GM21717 (cell line): Measurements from ENCODE around the gene ANKRD62.
"Not testable (repeated sequence)": the region's sequence is repeated elsewhere in the genome, so short reads cannot be mapped to it uniquely, and the experiment has no call there.

Experiments
- ATAC-seq: cut with Tn5 transposase; IDR thresholded peaks from one replicate; pipeline ENCODE4 v1.9.1; 2021; ENCODE audit warnings: mild to moderate bottlenecking, moderate library complexity; ENCODE audit not compliant: unreplicated experiment

ANKRD62 gene

DNA sequence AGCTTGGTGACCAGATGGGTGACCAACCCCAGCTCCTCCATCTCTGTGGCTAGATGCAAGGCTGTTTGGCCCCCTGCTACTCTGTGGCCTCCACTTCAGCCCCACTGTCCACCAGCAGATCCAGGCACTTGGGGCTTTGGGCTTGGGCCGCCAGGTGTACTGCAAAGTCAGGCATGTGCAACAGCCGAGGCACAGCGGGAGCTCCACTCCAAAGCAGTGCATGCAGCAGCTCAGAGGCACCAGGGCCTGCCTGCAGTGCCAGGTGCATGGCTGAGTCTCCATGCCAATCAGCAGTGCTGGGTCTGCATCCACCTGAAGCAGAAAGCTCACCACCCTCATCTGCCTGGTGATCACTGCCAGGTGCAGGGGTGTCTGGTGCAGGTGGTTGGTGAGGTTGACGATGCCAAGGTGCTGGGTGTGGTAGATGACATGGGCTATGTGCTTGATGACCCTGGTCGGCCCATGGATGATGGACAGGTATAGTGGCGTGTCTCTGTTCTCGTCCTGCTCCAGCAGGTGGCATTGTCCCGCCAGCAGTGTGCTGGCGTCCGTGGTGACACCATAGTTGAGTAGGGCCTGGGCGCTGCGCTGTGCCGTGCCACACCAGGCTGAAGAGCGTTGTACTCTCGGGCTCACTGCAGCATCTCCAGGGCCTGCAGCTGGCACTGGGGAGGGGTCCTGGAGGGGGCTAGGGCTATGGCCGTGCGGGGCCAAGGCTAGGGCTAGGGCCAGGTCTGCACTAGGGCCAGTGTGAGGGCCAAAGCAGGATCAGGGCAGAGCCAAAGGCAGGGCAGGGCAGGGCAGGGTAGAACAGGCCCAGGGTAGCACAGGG, 1.0 kb upstream of the ANKRD62 start:
- ATAC-seq = no peak

DNA sequence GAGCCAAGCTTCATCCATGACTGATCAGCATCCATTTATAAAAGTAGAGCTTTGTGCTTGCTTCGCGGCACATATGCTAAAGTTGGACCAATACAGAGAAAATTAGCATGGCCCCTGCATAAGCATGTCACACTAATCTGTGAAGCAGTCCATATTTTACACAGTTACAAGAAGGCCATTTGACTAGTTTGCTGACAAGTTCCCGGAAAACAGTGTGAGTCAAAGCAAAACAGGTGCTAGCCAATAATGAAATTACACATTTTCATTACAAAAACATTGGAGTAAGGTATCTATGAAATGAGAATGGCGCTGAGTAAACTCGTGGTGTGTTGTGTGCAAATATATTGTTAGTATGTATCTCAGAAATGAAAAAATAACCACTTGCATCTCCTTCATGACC, 4.7 kb downstream of the ANKRD62 start:
- ATAC-seq = no peak

DNA sequence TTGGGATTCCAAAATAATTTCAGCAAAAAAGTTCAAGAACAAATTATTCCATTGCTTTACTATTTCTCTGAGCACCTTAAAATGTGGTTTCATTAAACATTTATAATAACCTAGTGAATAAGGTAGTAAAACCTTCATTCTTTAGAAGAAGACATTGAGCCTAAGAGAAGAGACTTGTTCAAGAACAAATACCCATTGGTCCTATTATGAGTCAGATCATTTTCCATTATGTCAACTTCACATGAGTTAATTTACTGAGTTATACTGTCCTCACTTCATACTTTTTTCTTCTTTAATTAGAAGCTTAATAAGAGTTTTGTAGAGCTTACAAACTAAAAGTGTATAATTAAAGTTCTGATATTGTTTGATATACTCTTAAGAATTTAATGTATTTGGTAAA, 5.5 kb downstream of the ANKRD62 start:
- ATAC-seq = no peak

DNA sequence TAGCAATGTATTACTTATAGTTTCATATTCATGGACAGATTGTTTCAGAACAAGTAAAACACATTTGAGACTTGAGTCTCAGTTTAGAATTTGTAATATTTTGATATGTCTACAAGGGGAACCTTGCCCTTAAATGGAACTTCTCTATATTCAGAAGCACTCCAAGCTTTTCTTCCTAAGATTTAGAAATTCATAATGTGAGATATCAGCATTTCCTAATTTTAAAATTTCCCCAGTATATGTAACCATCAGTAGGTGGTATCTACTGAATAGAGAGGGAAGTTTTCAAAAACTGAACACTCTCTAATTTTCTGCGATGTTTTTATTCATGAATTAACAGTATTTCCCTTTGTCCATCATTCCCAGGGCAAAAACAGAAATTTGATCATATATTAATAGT, 7.6 kb downstream of the ANKRD62 start:
- no peak for ATAC-seq

DNA sequence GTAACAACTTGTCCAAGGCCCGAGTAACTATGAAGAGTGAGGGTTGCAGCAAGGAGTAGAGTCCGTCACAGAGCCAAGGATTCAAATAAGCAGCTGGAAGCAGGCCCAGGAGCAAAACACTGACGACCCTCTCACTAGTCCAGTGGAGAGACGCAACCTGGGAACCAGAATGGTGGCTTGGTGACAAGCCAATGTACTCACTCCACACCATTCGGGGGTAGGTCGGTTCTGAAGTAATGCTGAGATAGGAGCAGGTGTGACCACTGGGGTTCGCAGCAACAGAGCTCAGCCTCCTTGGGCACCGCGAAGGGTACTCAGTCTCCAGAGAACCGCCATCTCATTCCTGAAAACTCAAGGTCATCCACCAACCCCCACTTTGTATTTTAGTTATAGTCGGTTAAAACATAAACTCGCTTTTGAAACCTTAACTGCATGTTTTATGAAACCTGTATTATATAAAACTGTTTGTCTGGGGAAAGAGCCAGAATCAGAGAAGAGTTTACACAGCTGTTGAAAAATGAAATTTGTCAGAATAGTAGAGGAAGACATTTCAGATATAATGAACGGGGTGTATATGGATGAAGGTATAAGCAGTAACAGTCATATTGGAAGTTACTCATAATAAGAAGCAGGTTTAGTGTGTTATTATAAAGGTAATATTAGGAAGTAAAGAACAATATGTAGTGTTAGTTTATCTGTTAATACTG, 8.6 kb downstream of the ANKRD62 start:
- no peak for ATAC-seq

DNA sequence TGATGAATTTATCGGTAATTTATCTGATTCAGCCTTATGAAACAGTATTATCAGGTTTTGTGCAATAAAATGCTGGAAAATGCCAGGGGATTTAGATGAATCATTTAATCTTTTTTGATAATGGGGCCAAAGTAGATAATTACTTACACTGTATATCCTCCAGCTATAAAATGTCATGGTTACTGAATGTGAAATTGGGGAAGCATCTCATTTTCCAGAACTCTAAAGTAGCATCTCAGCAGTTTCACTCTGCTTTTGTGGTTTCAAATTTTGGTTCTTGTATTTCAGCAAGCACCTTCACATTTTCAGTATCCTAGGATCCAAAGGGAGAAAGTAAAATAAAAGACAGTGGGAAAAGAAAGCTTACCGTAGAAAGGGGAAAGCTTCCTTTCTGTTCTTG, 12.8 kb downstream of the ANKRD62 start:
- no peak for ATAC-seq

DNA sequence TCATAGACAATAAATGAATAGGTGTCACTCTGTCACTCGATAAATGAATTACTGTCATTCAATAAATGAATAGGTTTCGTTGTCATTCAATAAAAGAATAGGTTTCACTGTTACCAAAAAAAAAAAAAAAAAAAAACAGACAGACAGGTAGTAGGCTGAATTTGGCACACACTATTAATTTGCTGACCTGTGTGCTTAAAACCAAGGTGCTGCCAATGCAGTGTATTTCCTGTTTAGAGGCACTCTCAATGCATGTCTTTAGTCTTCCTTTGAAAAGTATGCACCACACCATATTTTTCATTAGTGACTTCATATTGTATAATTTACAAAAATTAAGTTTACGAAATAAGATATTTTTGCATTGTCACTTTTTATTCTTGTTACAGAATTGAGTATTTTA, 16.2 kb downstream of the ANKRD62 start:
- ATAC-seq = no peak

DNA sequence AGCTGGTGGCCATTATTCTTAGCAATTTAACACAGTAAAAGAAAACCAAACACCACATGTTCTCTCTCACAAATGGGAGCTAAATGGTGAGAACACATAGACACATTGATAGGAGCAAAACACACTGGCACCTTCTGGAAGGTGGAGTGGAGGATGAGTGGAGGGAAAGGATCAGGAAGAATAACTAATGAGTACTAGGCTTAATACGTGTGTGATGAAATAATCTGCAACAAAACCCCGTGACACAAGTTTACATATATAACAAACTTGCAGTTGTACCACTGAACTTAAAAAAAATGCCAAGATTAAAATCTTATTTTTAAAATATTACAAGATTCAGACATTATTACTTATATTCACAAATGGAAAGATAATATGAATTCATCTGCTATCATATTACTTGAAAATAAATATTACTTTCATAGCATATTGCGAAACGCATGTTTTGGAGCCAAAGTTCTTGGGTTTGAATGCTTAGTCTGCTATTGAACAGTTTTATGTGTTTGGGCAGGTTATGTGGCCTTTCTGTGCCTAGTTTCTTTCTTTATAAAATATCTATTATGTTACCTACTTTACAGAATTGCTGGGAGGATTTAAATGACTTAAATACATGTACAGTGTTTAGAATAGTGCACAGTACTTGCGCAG, 20.5 kb downstream of the ANKRD62 start:
- no peak for ATAC-seq

DNA sequence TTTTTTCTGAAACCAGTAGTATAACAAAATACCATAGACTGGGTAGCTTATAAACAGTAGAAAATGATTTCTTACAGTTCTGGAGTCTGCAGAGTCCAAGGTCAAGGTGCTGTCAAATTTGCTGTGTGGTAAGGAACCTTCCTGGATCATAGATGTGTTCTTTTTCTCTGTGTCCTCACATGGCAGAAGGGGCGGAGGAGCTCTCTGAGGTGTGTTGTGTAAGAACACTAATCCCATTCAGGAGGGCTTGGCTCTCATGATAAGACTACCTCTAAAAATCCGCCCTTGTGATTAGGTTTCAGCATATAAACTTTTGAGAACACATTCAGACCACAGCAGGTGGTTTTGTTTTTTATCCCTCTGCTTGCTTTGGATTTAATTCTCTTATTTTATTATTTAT, 25.7 kb downstream of the ANKRD62 start:
- no peak for ATAC-seq

DNA sequence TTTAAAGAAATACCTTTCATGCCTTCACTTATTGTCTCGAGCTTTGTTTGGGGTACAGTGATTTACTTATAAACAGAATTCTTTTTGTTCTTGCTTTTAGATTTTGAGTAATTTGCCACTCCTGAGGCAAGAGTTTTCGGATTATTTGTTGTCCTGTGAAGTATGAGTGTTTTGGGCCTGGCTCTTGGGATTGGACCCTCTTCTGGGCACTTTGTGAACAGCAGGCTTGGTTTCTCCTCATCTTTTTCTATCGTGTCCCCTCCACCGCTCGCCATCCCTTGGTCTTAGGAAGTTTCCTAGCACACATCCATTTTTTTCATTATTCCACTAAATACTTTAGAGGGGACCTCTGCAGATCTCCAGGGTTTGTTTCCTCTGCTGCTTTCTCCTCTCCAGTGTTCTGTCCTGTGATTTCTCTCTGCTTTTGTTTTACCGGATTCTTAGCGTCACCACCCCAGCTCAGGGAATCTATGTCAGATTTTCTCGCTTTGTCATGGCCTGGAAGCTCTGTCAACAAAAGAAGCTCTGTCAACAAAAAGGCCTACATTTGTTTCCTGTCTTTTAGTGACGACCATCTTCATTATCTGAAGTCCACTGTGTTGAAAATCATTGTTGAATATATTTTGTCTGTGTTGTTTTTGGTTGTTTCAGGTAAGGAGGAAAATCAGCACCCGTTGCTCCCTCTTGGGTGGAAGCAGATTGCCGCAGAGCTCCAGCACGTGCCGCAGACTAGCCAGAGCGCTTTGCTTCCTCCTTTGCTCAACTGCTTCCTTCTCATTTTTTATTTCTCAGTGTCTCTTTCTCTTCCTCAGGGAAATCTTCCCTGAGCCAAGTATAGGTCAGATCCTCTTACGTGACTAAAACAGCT, 27.8 kb downstream of the ANKRD62 start:
- no peak for ATAC-seq

DNA sequence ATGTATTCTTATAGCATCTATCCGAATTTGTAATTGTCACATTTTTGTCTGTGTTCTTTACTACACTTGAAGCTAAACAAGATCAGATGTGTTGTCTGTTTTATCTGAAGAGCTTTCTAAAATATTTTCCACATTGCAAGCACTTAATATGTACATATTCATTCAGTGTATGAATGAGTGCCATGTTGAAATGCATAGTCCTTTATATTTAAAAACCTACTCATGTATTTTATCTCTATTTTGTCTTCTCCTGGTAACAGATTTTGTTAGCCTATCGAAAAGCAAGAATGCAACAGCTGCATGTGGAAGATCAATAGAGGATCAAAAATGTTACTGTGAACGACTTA, 28.4 kb downstream of the ANKRD62 start:
- ATAC-seq = not testable (repeated sequence)

DNA sequence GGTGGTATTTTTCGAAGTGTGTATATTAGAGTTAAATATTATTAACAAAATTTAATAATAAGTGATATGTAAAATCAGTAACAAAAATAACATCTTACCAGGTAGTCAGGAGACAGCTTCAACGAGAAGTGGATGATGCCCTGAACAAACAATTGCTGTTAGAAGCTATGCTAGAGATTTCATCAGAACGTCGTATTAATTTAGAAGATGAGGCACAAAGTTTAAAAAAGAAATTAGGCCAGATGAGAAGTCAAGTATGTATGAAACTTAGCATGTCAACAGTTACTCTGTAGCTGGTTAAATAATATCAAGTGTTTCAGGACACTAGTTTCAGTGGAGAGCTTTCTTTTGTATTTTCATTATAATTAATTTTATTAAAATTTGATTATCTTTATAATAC, 34.0 kb downstream of the ANKRD62 start:
- not testable (repeated sequence) for ATAC-seq

DNA sequence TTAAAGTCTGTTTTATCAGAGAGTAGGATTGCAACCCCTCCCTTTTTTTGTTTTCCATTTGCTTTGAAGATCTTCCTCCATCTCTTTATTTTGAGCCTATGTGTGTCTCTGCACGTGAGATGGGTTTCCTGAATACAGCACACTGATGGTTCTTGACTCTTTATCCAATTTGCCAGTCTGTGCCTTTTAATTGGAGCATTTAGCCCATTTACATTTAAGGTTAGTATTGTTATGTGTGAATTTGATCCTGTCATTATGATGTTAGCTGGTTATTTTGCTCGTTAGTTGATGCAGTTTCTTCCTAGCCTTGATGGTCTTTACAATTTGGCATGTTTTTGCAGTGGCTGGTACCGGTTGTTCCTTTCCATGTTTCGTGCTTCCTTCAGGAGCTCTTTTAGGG, 45.2 kb downstream of the ANKRD62 start:
- ATAC-seq = not testable (repeated sequence)

DNA sequence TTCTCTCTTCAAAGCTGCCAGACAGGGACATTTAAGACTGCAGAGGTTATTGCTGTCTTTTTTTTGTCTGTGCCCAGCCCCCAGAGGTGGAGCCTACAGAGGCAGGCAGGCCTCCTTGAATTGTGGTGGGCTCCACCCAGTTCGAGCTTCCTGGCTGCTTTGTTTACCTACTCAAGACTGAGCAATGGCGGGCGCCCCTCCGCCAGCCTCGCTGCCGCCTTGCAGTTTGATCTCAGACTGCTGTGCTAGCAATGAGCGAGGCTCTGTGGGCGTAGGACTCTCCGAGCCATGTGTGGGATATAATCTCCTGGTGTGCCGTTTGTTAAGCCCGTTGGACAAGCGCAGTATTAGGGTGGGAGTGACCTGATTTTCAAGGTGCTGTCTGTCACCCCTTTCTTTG, 47.2 kb downstream of the ANKRD62 start:
- ATAC-seq = not testable (repeated sequence)

DNA sequence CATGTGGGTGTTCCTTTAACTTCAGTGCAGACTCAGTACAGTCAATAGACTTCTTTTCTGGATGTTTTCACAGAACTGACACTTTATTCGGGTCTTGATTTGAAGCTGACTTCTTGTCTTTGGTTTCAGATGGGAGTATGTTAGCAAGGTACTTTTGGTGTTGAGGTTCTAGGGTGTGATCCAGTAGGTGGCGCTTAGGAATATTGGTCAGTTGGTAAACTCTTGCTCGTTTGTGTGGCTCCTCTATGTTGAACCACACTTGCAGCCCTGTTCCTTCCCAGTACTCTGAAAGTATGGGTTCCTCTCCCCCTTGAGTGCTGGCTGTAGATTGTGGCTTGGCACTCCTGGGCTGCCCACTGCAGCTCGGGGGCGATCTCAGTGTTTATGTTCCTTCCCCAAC, 48.1 kb downstream of the ANKRD62 start:
- ATAC-seq = not testable (repeated sequence)

DNA sequence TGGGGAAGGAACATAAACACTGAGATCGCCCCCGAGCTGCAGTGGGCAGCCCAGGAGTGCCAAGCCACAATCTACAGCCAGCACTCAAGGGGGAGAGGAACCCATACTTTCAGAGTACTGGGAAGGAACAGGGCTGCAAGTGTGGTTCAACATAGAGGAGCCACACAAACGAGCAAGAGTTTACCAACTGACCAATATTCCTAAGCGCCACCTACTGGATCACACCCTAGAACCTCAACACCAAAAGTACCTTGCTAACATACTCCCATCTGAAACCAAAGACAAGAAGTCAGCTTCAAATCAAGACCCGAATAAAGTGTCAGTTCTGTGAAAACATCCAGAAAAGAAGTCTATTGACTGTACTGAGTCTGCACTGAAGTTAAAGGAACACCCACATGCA, 55.8 kb downstream of the ANKRD62 start:
- not testable (repeated sequence) for ATAC-seq

DNA sequence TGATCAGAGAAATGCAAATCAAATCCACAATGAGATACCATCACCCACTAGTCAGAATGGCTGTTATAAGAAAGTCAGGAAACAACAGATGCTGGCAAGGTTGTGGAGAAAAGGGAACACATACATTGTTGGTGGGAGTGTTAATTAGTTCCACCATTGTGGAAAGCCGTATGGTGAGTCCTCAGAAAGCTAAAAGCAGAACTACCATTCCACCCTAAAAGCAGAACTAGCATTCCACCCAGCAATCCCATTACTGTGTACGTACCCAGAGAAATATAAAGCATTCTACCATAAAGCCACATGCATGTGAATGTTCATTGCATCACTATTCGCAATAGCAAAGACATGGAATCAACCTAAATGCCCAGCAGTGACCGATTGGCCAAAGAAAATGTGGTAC, 60.7 kb downstream of the ANKRD62 start:
- no peak for ATAC-seq

DNA sequence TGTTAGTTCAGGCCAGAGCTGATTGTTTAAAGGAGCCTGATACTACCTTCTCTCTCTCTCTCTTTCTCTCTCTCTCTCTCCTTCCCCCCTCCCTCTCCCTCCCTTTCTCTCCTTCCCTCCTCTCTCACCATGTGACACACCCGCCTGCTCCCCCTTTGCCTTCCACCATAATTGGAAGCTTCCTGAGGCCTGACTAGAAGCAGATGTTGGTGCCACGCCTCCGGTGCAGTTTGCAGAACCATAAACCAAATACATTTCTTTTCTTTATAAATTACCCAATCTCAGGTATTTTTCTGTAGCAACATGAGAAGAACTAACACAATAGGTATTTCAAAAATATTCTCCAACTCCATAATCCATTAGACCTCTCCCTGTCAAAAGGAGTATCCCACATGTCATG, 62.4 kb downstream of the ANKRD62 start:
- no peak for ATAC-seq

DNA sequence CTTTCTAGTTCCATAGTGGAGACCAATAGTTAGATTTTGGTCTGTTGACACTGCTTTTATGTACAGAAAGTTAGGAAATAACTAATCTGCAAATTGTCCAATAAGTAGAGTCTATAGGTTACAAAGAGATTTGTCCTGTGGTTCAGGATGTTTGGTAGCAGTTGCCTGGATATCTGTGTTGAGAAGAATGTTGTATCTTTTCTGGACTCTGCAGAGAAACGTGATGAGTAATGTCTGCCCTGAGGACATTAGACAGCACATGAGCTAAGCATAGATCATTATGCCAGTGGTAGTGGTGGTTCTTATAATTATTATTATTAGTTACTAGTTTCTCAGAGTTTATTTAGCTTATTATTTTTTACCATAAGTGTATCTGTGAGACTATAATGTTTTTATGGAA, 65.8 kb downstream of the ANKRD62 start:
- no peak for ATAC-seq

DNA sequence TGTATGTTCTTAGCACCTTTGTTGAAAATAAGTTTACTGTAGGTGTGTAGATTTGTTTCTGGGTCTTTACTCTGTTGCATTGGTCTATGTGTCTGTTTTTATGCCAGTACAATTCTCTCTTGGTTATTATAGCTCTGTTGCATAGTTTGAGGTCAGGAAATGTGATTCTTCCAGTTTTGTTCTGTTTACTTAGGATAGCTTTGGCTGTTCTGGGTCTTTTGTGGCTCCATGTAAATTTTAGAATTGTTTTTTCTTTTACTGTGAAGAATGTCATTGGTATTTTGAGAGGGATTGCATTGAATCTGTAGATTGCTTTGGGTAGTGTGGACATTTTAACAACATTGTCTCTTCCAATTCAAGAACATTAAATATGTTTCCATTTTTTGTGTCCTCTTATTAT, 69.1 kb downstream of the ANKRD62 start:
- ATAC-seq = no peak
